22Rv1 (cell line): ENCODE data around the gene CT47B1.

Experiments
- H3K27ac ChIP-seq: fragments of 450-650 bp; 2 replicates; pipeline ENCODE4 v1.5.1; 2017
- ZFX ChIP-seq: fragments of 450-650 bp; IDR thresholded peaks from 2 replicates; pipeline ENCODE4 v1.6.1; 2017; ENCODE audit warnings: antibody characterized with exemption, borderline replicate concordance
- TF ChIP-seq, protein P1 (sequence below): fragments of 450-650 bp; IDR thresholded peaks from 2 replicates; pipeline ENCODE4 v1.5.1; 2017; ENCODE audit warnings: mild to moderate bottlenecking

CT47B1 gene

GRCh38 chrX:120823556-120823955, 52.1 kb downstream of the CT47B1 start:
- H3K27ac ChIP-seq, result no peak overlapping the region
- TF ChIP-seq, protein P1, sequence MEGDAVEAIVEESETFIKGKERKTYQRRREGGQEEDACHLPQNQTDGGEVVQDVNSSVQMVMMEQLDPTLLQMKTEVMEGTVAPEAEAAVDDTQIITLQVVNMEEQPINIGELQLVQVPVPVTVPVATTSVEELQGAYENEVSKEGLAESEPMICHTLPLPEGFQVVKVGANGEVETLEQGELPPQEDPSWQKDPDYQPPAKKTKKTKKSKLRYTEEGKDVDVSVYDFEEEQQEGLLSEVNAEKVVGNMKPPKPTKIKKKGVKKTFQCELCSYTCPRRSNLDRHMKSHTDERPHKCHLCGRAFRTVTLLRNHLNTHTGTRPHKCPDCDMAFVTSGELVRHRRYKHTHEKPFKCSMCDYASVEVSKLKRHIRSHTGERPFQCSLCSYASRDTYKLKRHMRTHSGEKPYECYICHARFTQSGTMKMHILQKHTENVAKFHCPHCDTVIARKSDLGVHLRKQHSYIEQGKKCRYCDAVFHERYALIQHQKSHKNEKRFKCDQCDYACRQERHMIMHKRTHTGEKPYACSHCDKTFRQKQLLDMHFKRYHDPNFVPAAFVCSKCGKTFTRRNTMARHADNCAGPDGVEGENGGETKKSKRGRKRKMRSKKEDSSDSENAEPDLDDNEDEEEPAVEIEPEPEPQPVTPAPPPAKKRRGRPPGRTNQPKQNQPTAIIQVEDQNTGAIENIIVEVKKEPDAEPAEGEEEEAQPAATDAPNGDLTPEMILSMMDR, result no peak
- TF ChIP-seq ZFX, result no peak
